SK-N-MC (cell line): ENCODE data around the gene TSPAN4.

ENCODE experiments used
- EZH2 ChIP-seq: fragments of 200-600 bp; sonication (generic); IDR thresholded peaks from one replicate; pipeline ENCODE4 v1.6.1; 2017; ENCODE audit warnings: antibody characterized with exemption
- FOXP2 ChIP-seq: optimal IDR thresholded peaks from 2 replicates; pipeline ENCODE3; 2011; ENCODE audit warnings: mild to moderate bottlenecking, moderate library complexity; ENCODE audit not compliant: insufficient read depth; ENCODE audit errors: extremely low read length, control extremely low read depth
- POLR2AphosphoS5 ChIP-seq: IDR thresholded peaks from 2 replicates; pipeline ENCODE4 v1.6.1; 2012; ENCODE audit warnings: mild to moderate bottlenecking, low read depth, low read length, borderline replicate concordance

GRCh38 chr11:914204-914603 is 71.6 kb downstream of the TSPAN4 start:
- TF ChIP-seq EZH2: no peak
- TF ChIP-seq POLR2AphosphoS5: no peak
- no peak for TF ChIP-seq FOXP2
